Measurements from ENCODE around the gene MACIR.
"Not testable (repeated sequence)": the region's sequence is repeated elsewhere in the genome, so short reads cannot be mapped to it uniquely, and the experiment has no call there.

Gene MACIR, protein sequence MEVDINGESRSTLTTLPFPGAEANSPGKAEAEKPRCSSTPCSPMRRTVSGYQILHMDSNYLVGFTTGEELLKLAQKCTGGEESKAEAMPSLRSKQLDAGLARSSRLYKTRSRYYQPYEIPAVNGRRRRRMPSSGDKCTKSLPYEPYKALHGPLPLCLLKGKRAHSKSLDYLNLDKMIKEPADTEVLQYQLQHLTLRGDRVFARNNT

DNA sequence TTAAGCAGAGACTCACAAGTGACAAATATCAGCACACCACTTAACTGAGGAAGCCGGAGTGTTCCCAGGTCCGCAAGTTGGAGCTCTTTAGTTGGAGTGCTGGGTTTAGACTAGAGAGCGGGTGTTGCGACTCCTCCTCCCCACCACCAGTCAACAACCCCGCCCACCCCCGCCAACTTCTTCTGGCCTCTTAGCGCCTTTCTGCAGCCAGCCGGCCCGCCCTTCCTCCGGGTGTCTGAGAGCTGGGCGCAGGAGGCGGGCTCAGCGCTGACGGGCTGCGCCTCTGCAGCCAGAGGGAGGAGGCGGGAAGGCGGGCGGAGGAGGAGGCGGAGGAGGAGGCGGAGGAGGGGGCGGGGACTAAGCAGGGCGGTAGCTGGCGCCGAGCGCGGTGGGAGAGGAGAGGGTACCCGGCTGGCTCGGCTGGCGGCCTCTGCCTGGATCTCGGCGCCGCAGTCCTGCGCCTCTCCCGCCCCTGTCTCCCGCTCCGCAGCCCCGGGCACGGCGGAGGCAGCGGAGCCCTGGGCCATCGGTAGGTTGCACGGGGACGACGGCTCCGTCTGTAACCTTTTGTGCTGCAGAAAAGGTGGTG is at the start of gene MACIR:
MACIR (plus strand) TSS at position 396 of the 589 bp plus-strand sequence. CDS start 17,157 bp downstream, outside the sequence.
- DNase-seq = peak; percentile 85 to 94

DNA sequence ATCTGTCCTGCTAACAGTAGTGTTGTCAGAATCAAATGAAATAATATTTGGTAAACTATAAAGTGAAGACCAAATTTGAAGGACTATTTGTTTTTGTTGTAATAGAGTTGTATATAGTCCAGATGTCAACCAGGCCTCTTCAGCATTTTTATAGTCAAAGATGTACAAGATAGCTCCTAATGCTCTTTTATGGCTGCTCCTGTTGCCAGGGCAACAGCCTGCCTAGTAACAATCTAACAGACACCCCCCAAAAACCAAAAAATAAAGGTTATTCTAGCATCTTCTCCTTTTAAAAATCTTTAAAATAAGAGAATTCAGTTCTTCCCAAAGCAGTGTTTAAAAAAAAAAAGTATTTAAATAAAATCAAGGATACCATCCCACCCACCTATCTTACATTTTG is 49.5 kb upstream of the MACIR start:
- no peak for DNase-seq

DNA sequence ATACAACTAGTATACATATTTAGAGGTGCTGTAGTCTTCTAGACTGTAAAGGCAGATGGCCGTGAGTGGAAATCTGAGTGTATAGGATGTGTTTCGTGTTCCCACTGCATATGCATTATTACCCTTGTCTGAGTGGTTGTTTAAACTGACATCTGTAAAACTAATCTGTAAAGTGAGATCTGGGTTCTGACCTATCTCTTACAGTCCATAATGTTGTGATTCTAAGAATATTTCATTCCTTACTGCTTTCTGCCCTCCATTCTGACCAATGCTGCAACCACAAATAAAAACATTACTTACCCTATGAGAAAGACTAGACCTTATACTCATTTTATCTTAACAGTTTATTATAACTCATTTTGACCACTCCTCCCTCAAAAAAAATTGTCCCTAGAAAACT is 47.6 kb upstream of the MACIR start:
- DNase-seq = no peak

DNA sequence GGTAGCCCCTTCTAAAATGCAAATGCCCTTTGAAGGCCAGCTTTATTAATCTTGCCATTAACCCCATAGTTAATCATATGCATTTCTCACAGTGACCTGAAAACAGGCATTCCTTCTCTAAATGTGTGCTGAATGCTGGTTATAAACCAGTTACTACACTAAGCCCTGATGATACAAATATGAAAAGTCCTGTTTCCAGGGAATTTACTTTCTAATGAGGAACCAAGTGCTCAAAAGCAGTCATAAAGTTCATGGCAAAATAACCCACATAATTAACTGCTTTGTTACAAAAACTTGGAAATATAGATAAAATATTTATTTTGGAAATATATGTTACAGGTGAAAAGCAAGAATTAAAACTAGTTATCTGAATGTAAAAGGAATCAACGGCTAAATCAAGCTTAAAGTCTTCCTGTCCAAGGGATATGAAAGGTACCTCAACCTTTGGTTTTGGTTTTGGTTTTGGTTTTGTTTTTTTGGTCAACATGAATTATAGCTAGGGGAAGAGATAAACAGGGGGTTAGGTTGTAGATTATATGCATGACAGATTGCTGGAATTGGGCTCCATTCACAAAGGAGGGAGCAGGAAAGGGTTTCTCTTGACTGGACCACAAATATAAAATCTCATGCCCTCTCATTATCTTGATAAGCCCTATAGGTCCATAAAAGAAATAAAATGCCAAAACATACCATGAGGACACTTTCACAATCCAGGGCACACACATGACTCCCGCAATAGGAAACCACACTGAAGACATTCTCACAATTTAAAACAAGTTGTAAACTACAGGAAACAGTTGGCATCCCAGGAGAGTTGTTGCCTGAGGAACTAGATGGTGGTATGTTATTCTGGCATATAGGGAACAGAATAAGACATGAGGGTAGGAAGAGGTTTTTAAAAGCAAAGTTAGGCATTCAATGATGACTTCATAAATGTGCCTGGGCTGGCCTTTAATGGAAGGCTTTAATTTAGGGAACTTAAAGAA is 46.7 kb upstream of the MACIR start:
- no peak for DNase-seq

DNA sequence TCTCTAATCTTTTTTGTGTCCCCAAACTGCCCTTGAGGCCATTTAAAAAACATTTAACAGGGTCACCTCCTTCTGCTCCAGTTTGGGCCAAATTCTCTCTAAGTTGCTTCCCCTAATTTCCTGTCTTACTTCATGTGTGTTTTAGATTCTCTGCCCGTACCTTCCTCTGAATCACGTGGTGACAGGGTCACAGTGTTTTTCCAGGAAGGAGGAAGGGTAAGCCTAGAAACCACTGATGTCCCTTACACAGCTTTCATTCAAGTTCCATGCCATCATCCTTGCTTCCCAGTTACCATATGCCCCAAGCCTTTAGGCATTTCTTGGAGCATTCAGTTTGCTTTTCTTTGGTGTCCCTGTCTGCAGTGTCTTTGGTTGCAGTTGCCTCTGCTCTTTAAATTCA is 42.4 kb upstream of the MACIR start:
- DNase-seq = no peak

DNA sequence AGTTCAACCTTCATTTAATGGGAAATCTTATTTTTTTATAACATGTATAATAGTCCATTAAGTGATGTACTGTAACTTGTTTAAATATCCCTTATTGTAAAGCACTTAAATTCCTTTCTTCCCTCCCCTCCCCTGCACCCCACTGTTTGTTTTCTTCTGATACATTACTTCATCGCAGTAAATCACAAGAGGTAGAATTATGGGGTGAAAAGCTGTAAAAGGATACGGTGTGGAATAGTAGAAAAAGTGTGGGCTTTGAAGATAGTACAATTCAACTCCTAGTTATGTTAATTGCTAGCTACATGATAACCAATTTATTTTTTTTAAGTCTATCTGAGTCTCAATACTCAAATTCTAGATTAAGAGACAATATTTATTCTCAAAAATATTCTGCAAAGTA is 41.9 kb upstream of the MACIR start:
- no peak for DNase-seq

DNA sequence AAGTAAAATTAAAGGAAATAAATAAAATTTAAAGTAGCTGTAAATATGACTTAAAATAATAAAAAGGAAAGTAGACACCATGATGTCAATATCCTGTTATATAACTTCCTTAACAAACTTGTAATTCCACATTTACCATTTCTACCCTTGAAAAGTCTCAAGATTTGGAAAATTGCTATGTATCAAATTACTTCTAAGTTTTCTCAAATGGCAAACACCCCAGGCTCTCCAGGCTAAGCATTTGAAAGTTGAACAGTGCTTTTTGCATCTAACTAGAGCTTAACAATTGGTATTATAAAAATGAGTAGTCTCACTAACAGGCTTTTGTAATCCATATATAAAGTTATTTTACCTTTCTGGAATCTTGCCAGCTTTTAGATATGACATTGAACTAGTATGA is 41.5 kb upstream of the MACIR start:
- DNase-seq = no peak

DNA sequence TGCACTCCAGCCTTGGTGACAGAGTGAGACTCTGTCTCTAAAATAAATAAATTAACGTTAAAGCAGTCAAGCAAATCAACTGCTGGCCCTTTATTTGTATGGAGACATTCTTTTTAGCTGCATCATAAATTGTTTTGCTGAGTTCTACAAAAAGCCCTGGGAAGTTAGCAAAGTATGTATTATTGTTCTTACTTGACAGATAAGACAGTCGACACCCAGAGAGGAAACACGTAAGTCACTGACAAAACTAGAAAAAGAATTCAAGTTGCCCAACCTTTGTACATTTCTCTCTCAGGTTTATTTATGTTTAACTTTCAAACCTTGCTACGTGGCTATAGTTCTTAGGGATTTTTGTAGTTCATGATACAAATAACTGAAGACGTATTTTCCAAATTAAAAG is 40.4 kb upstream of the MACIR start:
- DNase-seq = no peak

DNA sequence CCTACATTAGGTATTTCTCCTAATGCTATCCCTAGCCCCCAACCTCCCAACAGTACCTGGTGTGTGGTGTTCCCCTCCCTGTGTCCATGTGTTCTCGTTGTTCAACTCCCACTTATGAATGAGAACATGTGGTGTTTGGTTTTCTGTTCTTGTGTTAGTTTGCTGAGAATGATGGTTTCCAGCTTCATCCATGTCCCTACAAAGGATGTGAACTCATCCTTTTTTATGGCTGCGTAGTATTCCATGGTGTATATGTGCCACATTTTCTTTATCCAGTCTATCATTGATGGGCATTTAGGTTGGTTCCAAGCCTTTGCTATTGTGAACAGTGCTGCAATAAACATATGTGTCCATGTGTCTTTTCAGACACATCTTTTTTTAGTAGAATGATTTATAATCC is 39.5 kb upstream of the MACIR start:
- not testable (repeated sequence) for DNase-seq

DNA sequence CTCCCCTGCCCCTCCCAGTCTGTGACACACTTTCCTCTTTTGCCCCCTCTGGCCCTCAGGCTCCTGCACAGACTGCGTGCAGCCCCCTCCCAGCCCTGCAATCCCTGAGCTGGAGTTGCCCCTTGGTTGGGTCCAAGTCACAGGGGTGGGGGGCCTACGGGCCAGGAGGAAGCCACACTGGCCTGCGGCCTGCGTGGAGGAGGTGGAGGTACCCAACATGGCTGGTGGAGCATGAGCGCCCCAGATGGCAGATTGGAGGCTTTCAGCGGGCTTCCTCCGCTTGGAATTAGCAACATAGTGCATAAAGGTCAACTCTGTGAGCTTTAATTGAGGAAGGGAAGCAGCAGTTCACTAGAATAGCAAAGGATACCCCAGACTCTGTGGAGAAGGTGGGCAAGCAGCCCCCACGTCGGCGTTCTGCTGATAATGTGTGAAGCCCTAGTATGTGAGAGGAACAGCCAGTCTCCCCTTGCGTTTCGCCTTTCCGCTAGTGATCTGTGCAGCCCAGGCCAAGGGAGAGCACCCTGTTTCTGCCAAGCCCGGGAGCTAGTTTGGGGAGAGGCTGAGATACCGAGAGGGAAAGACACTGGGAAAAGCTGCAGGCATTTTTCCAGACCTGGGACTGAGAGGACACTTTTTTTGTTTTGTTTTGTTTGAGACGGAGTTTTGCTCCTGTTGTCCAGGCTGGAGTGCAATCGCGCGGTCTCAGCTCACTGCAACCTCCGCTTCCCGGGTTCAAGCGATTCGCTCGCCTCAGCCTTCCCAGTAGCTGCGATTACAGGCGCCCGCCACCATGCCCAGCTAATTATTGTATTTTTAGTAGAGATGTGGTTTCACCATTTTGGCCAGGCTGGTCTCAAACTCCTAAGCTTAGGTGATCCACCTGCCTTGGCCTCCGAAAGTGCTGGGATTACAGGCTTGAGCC is 35.3 kb upstream of the MACIR start:
- no peak for DNase-seq

DNA sequence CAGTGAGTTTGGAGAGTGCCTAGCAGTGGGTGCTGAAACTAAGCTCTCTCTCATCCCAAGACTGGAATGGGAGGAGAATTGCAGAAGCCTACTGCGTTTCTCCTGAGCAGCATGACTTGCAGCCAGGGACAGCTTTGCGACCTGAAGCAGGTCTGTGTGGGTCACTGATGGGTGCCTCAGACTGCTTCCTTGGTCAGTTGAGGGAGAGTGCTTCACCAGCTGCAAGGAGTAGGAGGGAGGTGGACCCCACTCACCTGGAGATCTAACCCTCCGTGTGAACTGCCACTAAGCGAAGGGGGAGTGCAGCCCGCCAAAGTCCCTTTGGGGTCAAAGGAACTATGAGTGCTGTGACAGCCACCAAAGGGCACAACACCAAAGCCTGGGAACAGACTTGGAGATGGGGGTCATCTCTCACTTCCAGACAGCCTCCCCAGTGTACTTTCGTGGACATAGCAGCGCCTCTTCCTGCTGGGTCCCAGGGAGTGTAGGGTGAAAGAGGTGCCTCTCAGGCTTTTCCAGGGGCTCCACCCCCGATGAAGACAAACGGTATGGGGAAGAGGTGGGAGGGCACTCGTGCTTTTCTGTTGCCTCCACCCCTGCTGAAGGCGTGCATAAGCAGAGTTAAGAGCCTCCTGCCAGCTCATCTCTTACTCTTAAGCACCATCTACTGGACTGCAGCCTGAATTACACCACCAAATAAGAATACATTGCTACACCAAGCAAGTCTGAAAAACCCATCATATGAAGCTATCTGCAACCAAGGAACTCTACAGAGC is 34.3 kb upstream of the MACIR start:
- DNase-seq = peak; percentile 17 to 29

DNA sequence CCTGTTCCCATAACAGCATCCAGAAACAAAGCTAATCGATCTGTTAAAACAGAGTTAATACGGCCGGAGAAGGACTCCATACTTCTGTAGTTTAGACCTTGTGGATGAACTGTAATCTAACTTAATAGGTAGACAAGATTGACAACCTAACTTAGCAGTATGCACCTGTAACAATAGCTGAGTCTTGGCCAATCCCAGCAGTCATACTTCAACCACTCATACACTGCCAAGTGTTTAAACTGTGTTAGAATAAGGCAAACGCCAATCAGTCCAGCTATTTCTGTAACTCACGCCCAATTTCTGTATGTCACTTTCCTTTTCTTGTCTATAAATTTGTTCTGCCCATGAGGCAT is 33.7 kb upstream of the MACIR start:
- DNase-seq = no peak

DNA sequence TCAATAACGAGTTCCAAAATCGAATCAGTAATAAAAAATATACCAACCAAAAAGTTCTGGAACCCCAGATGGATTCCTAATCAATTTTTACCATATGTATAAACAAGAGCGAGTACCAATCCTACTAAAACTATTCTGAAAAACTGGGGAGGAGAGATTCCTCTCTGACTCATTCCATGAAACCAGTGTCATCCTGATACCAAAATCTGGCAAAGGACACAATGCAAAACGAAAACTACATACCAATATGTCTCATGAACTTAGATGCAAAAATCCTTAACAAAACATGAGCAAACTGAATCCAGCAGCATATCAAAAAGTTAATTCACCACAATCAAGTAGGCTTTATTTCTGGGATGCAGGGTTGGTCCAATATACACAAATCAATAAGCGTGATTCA is 30.5 kb upstream of the MACIR start:
- DNase-seq = no peak

DNA sequence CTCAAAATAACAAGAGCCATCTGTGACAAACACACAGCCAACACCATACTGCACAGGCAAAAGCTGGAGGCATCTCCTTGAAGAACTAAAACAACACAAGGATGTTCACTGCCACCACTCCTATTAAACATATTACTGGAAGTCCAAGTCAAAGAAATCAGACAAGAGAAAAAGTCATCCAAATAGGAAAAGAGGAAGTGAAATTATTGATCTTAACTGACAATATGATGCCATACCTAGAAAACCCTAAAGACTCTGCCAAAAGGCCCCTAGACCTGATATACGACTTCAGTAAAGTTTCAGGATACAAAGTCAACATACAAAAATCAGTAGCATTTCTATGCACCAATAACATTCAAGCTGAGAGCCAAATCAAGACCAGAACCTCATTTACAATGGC is 30.0 kb upstream of the MACIR start:
- no peak for DNase-seq

DNA sequence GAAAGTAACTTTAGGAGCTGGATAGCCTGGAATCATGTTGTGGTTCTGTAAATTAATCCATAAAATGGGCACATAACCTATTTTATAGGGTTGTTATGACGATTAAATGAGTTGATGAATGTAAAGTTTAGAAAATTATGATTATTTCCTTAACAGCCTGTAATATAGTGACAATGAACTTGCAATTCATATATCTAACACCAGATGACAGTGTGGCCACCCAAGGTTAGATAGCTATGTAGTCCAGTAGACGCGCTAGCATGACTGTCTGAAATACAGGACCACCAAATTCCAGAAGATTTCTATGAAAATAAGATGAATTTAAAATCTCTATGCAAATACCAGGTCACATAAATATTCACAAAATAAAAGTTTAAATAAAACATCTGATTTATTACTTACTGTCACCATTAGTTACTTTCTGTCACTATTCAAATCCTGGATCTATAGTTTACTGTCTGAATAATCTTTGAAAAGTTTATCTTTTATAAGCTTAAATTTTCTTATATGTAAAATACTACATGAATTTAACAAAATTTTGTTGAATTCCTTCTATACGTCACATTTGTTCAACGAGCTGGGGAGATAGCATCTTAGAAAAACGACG is 26.1 kb upstream of the MACIR start:
- no peak for DNase-seq

DNA sequence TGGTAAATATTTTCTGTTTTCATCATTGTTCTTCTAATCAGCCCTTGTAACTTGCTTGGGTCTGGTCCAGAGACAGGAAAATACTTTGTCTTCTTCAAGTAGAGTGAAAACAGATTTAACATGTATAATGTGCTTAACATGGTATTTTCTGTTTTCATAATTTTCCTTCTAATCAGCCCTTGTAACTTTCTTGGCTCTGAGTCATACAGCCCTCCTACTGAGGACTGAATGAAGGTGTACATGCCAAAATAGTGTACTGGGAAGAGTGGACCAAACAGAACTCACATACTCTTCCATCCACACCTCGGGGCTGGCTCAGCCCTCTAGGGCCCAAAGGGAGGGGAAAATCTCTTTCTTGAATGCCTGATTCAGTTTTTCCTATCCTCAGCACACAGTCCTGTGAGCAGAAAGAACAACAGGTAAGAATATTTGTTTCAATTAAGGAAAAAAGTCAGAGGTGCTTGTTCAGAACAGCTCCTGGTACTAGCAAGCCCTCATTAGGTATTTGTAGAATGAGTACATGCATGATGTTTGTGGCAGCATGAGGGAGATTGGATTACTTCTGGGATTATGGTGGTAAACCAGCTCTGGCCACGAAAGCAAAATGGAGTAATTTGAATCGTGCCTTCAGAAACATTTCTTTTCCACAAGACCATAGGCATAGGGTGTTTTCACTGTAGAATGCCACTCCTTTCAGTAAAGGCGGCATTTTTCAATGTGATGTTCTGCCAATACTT is 24.2 kb upstream of the MACIR start:
- no peak for DNase-seq

DNA sequence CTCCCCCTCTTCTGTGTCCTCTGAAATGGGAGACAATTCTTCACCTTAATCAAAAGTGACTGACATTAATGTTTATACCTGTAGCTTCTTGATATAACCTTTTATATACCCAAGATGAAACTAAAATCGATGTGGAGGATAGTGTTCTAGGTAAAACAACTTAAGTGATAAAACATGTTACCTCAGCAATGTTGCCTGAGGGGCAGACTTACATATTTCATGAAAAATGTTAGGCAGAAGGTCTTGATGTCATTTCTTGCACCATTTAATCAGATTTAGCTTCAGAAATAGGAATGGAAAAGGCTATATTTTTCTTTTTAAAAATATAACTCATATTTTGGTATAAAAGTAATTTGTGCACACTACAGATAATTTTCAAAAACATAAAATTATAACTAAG is 22.7 kb upstream of the MACIR start:
- DNase-seq = no peak

DNA sequence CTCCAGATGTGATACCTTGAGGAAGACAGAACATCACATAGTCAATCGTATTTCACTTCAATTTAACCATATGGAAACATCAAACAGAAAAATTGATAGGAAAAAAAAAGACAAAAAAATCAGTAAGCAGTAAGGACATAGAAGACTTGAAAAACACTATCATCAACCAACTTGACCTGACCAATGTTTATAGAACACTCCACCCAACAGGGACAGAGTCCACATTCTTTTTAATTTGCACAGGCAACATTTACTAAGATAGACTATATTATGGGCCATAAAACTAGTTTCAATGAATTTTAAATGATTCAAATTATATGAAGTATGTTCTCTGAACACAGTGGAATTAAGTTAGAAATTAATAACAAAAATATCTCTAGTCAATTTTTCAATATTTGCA is 20.8 kb upstream of the MACIR start:
- DNase-seq = no peak

DNA sequence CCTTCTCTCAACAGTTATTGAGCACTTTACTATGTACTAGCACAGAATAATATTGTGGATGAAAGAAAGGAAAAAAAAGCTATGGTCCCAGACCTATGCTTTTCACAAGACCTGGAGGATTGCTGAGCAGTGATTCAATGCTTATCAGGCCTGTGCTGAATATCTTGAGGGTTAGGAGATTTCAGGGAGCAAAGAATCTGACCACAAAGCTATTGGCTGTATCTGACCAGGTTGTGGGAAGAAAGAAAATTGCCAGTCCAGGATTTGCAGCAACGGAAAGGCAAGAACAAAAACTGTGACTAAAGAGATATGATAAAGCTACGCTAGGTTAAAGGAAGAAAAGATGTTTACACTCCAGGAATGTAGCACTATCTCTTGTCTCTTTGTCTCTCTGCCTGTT is 14.9 kb upstream of the MACIR start:
- no peak for DNase-seq

DNA sequence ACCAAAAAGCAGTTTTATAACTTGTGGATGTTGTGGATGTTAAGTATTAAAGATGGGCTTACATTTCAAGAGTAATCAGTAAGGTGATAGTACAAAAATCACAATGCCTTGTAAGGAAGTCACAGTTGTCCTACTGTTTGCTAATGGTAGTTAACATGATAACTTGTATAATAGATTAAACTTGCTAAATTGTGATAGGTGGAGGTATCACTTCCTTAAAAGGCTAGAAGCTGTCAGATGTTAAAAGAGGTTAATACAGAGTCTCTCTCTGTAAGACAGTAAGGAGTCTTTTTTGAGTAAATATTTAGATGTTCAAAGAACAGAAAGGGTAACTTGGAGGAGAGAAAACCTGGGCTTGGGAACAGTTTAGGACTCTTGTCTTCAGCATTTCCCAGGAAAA is 14.2 kb upstream of the MACIR start:
- DNase-seq = no peak

DNA sequence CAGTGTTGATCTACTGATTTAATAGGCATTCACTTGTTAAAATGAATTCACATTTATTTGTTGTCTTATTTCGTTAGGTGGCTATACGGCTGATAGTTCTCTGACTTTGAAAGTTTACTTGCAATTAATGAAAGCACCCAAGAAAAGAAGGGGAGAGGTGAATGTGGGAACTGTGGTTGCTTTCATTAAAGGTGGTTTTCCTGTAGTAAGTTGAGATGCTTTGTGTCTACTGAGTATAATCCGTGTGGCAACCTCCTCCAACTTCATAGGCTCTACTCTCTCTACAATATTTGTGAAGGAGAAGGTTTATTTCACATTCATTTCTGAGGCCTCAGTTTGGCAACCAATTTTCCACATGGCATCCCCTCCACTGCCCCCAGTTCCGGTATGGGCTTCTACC is 12.8 kb upstream of the MACIR start:
- DNase-seq = no peak
